Measurements from ENCODE around the gene MAP3K8. TPM values are rescaled to one million over a fixed set of nuclear protein-coding genes. Genes with fewer than 3 reads are reported as not detected.
"Not testable (repeated sequence)": the region's sequence is repeated elsewhere in the genome, so short reads cannot be mapped to it uniquely, and the experiment has no call there.

MAP3K8 gene
- total and polyA plus RNA-seq, 2 donors: 16.5 to 19.6 TPM

DNA sequence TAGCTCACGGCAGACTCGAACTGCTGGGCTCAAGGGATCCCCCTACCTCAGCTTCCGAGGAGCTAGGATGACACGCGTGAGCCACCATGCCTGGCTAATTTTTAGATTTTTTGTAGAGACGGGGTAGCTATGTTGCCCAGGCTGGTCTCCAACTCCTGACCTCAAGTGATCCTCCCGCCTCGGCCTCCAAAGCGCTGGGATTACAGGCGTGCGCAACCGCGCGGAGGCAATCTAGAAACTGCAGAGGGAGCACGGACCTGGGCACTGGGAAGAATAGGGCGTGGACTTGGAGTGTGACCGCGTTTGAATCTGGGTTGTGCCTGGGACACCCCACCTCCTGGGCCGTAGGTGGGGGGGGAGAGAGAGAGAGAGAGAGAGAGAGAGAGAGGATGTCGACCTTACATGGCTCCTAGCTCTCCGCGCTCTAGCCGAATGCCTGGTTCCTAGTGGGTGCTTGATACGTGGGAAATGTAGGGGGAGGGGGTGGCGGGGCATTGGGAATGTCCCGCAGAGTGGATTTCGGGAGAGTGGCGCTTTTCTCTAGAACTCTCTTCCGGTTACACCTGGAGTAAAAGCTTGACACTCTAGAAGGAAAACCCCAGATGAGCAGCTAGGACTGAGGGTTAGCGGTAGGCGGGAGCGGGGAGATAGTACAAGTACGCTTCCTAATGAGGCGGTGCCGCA, 1.2 kb upstream of the MAP3K8 start:
- 39% methylated on average over 35 of the region's 35 CpGs for WGBS
- H3K4me1 ChIP-seq (ENCODE audit: insufficient read depth): peaks cover 1% of the 10 kb centered on the region
- DNase-seq (ENCODE audit: extremely low spot score): no peak

GRCh38 chr10:30433306-30433729, 666 bp upstream of the MAP3K8 start:
- Histone ChIP-seq H3K27ac (ENCODE audit: low read depth) (peak overlapping the region; percentile 97), H3K36me3 (ENCODE audit: insufficient read depth) (no peaks in the 10 kb centered on the region), H3K4me1 (ENCODE audit: insufficient read depth) (peaks cover 1% of the 10 kb centered on the region), H3K4me3 (ENCODE audit: low read depth, low read length) (peak overlapping the region; percentile 83)
- WGBS: under 1% methylated on average over 32 of the region's 32 CpGs
- DNase-seq (ENCODE audit: extremely low spot score): no peak

More for the DNA sequence above, 1.2 kb upstream of the MAP3K8 start:
- Histone ChIP-seq H3K4me3 (ENCODE audit: low read depth, low read length) (peak overlapping the region; percentile 83), H3K27ac (ENCODE audit: low read depth) (peak overlapping the region; percentile 97), H3K36me3 (ENCODE audit: insufficient read depth) (no peaks in the 10 kb centered on the region)

GRCh38 chr10:30434273-30435072, 489 bp downstream of the MAP3K8 start:
- DNase-seq (ENCODE audit: extremely low spot score): no peak
- Histone ChIP-seq H3K4me1 (ENCODE audit: insufficient read depth) (peaks cover 1% of the 10 kb centered on the region), H3K4me3 (ENCODE audit: low read depth, low read length) (peak overlapping the region; percentile 83), H3K27ac (ENCODE audit: low read depth) (peak overlapping the region; percentile 97), H3K36me3 (ENCODE audit: insufficient read depth) (no peaks in the 10 kb centered on the region)
- WGBS: under 1% methylated on average over 56 of the region's 56 CpGs

- WGBS: 1% methylated on average over 13 of the region's 13 CpGs
- Histone ChIP-seq H3K4me3 (ENCODE audit: low read depth, low read length) (peak overlapping the region; percentile 83), H3K36me3 (ENCODE audit: insufficient read depth) (no peaks in the 10 kb centered on the region), H3K4me1 (ENCODE audit: insufficient read depth) (peaks cover 1% of the 10 kb centered on the region), H3K27ac (ENCODE audit: low read depth) (peak overlapping the region; percentile 97)
- no peak for DNase-seq (ENCODE audit: extremely low spot score)
Observed at GRCh38 chr10:30435073-30435422, 1.1 kb downstream of the MAP3K8 start.

GRCh38 chr10:30435499-30436167, 1.6 kb downstream of the MAP3K8 start:
- H3K4me1 ChIP-seq (ENCODE audit: insufficient read depth); H3K36me3 ChIP-seq (ENCODE audit: insufficient read depth); DNase-seq (ENCODE audit: extremely low spot score): not testable (repeated sequence)
- peak overlapping the region; percentile 83 for H3K4me3 ChIP-seq (ENCODE audit: low read depth, low read length)
- peak overlapping the region; percentile 3 for H3K27ac ChIP-seq (ENCODE audit: low read depth)
- 53% methylated on average over 15 of the region's 15 CpGs for WGBS

DNA sequence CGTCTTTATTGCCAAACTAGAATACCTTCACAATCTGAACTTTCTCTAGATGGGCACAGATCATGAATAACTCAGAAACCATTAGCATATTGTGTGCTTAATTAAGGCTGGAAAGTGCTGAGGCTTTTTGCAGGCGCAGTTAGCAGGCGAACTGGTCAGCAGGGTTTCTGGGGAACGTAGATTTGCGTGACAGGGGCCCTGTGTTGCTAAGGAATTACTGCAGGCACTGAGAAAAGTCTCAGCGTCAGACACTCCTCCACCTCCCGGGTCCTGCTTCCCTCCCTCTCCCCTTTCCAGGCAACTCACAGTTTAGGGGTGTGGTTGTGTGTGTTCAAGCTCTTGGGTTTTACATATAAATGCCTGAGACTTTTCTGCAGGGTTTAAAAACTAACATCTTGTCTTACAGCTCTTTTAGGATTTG, 2.2 kb downstream of the MAP3K8 start:
- Histone ChIP-seq H3K4me1 (ENCODE audit: insufficient read depth) (peaks cover 1% of the 10 kb centered on the region), H3K4me3 (ENCODE audit: low read depth, low read length) (peak overlapping the region; percentile 11), H3K27ac (ENCODE audit: low read depth) (peak overlapping the region; percentile 3), H3K36me3 (ENCODE audit: insufficient read depth) (no peaks in the 10 kb centered on the region)
- WGBS: 11% methylated on average over 7 of the region's 7 CpGs
- DNase-seq (ENCODE audit: extremely low spot score): no peak

GRCh38 chr10:30436671-30437030, 2.7 kb downstream of the MAP3K8 start:
- H3K4me1 ChIP-seq (ENCODE audit: insufficient read depth): peaks cover 1% of the 10 kb centered on the region
- no peak for DNase-seq (ENCODE audit: extremely low spot score)
- WGBS: 13% methylated on average over 3 of the region's 3 CpGs
- peak overlapping the region; percentile 27 for H3K4me3 ChIP-seq (ENCODE audit: low read depth, low read length)
- H3K27ac ChIP-seq (ENCODE audit: low read depth): peak overlapping the region; percentile 57
- H3K36me3 ChIP-seq (ENCODE audit: insufficient read depth): no peaks in the 10 kb centered on the region

DNA sequence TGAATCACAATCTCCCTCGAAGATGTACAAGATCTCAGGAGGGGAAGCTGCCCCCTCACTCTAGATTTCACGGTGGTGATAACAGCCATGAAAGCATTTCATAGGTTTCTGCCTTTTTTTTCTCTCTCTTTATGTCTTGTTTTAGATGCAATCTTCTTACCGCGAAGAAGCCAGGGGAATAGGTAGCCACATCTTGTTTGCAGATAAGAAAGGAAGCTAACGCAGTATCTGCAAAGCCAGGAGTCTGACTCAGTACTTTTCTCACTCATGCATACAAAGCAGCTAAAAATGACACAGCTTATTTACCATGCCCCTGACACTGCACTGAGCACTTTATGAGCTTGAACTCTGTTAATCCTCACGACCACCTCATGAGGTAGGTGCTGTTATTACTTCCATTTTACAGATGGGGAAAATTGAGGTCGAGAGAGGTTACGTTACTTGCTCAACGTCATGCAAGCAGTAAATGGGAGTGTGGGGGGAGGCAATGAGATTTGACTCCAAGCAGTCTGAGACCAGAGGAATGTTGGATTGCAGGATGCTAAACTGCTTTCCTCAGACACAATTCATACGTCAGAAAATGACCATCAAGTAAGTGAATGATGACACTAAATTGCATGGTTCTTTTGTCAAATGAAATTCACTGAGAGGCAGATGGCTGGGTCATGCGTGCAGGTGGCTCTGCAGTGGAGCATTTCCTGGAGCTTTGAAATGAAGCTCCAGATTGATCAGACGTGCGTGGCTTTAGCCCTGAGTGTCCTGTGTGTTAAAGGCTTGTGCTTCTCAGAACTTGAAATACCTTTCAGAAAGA, 3.3 kb downstream of the MAP3K8 start:
- no peaks in the 10 kb centered on the region for H3K36me3 ChIP-seq (ENCODE audit: insufficient read depth)
- 24% methylated on average over 13 of the region's 13 CpGs for WGBS
- peak overlapping the region; percentile 57 for H3K27ac ChIP-seq (ENCODE audit: low read depth)
- no peak for DNase-seq (ENCODE audit: extremely low spot score)
- peaks cover 1% of the 10 kb centered on the region for H3K4me1 ChIP-seq (ENCODE audit: insufficient read depth)
- H3K4me3 ChIP-seq (ENCODE audit: low read depth, low read length): peak overlapping the region; percentile 27

GRCh38 chr10:30438021-30438850, 4.3 kb downstream of the MAP3K8 start:
- Histone ChIP-seq H3K4me3 (ENCODE audit: low read depth, low read length) (no peak overlapping the region), H3K36me3 (ENCODE audit: insufficient read depth) (no peaks in the 10 kb centered on the region), H3K27ac (ENCODE audit: low read depth) (peak overlapping the region; percentile 12), H3K4me1 (ENCODE audit: insufficient read depth) (no peaks in the 10 kb centered on the region)
- no peak for DNase-seq (ENCODE audit: extremely low spot score)
- WGBS: 39% methylated on average over 5 of the region's 5 CpGs

DNA sequence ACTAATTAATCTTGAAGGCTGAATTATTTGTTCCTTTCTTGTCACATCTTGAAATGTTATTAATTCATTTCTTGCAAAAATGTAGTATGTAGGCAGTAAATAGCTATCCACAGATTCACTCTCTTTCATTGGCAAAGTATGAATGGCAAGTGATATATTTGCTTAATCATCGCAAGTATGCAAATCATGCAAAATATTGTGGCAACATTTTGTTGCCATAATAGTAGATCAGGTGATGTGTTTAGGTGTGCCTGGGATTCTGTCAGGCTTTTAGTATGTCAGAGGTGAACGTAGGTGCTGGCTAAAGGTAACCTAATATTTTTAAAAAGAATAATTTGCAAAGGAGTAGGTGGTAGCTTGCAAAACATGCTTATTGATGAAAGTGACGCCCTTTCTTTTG, 5.9 kb downstream of the MAP3K8 start:
- Histone ChIP-seq H3K4me3 (ENCODE audit: low read depth, low read length) (no peak overlapping the region), H3K4me1 (ENCODE audit: insufficient read depth) (no peaks in the 10 kb centered on the region)

GRCh38 chr10:30442019-30442606, 8.1 kb downstream of the MAP3K8 start:
- Histone ChIP-seq H3K4me3 (ENCODE audit: low read depth, low read length) (no peak overlapping the region), H3K4me1 (ENCODE audit: insufficient read depth) (no peaks in the 10 kb centered on the region), H3K27ac (ENCODE audit: low read depth) (no peak overlapping the region), H3K36me3 (ENCODE audit: insufficient read depth) (no peaks in the 10 kb centered on the region)
- DNase-seq (ENCODE audit: extremely low spot score): no peak
- 49% methylated on average over 4 of the region's 4 CpGs for WGBS

More for the DNA sequence above, 5.9 kb downstream of the MAP3K8 start:
- Histone ChIP-seq H3K36me3 (ENCODE audit: insufficient read depth) (no peaks in the 10 kb centered on the region), H3K27ac (ENCODE audit: low read depth) (no peak overlapping the region)
- 96% methylated on average over 3 of the region's 3 CpGs for WGBS
- no peak for DNase-seq (ENCODE audit: extremely low spot score)

GRCh38 chr10:30443049-30443448, 9.1 kb downstream of the MAP3K8 start:
- H3K27ac ChIP-seq (ENCODE audit: low read depth): no peak overlapping the region
- 89% methylated on average over 3 of the region's 3 CpGs for WGBS
- no peak for DNase-seq (ENCODE audit: extremely low spot score)
- H3K4me3 ChIP-seq (ENCODE audit: low read depth, low read length): no peak overlapping the region
- H3K4me1 ChIP-seq (ENCODE audit: insufficient read depth): no peaks in the 10 kb centered on the region
- H3K36me3 ChIP-seq (ENCODE audit: insufficient read depth): no peaks in the 10 kb centered on the region

All from urinary bladder (tissue), 4 donors.